ENCODE results near the gene CLMP.

CLMP gene

Small RNAs within 50 kb of the gene (small RNA-seq; reads per million reads assigned to genes)
- gene RPL31P47, result 0 reads per million in 2 experiments
- gene SNORD14C, result 0 reads per million in 2 experiments
- gene SNORD14D, result 0 reads per million in 2 experiments
- 36.1 to 251 reads per million in 2 experiments for gene SNORD14E

All from SK-N-DZ (cell line).